ENCODE results near the gene GPHN. TPM values are rescaled to one million over a fixed set of nuclear protein-coding genes. Genes with fewer than 3 reads are reported as not detected.

GPHN gene
- total and polyA plus RNA-seq, 2 donors (not counting 3 experiments of a cell fraction or from before 2014, with no cell fraction given) = 5.1 to 23.2 TPM

- H3K9ac ChIP-seq (replicated peaks; ENCODE audit: extremely low read depth, insufficient read depth, low read length) = no peak overlapping the region
- H3K27me3 ChIP-seq (ENCODE audit: control insufficient read depth in 2 of 2, insufficient read depth in 2 of 2, low read length in 2 of 2) = no peaks in the 10 kb centered on the region
- FAIRE-seq = no peak
- H3K27ac ChIP-seq (ENCODE audit: insufficient read depth, low read depth, low read length) = no peak overlapping the region
- intact Hi-C loops (cut with micrococcal nuclease) (no loop called here), dilution Hi-C loops (cut with MboI; ENCODE audit: extremely low pct_ligation_motif_present, low sequenced_read_pairs) (no loop called here)
- no TSS peak for BruUV-seq (replicated peaks)
- ChIA-PET CTCF (no interaction called here), POLR2A (no interaction called here)
- DNase-seq (ENCODE audit: low read depth, low spot score) = no peak
- no peaks in the 10 kb centered on the region for H3K9me3 ChIP-seq (replicated peaks; ENCODE audit: control insufficient read depth, insufficient read depth, low read length)
- no peaks in the 10 kb centered on the region for H3K79me2 ChIP-seq (ENCODE audit: control insufficient read depth, insufficient read depth, low read length)
- TF ChIP-seq EZH2 (IDR thresholded peaks at IDR 0.05; ENCODE audit: borderline replicate concordance, low read depth, low read length, severe bottlenecking) (no peak), POLR2A (IDR thresholded peaks at IDR 0.05; ENCODE audit: low read depth, low read length) (no peak), JUN (IDR thresholded peaks at IDR 0.05; ENCODE audit: borderline replicate concordance, insufficient read depth, insufficient read length, low read depth) (no peak), MAX (IDR thresholded peaks at IDR 0.05; ENCODE audit: insufficient read depth, insufficient read length) (no peak), GATA2 (IDR thresholded peaks at IDR 0.05; ENCODE audit: insufficient read depth, insufficient read length, low read depth, low read length) (no peak), MYC (IDR thresholded peaks at IDR 0.05; ENCODE audit: low read depth, low read length) (no peak), POLR2AphosphoS5 (IDR thresholded peaks at IDR 0.05; ENCODE audit: insufficient read depth, low read depth, low read length) (no peak), FOS (IDR thresholded peaks at IDR 0.05; ENCODE audit: borderline replicate concordance, insufficient read depth, low read length) (no peak), CTCF (IDR thresholded peaks at IDR 0.05; ENCODE audit: extremely low read depth in 1 of 2, insufficient read depth in 1 of 2, low read depth in 1 of 2, low read length in 2 of 2) (no peak)
- no peaks in the 10 kb centered on the region for H4K20me1 ChIP-seq (replicated peaks; ENCODE audit: control insufficient read depth, extremely low read depth, insufficient read depth, low read length)
- H3K9me1 ChIP-seq (replicated peaks; ENCODE audit: control insufficient read depth, extremely low read depth, insufficient read depth, low read length) = no peaks in the 10 kb centered on the region
- no peak overlapping the region for H3K4me2 ChIP-seq (ENCODE audit: insufficient read depth, low read length)
- no peak overlapping the region for H2AFZ ChIP-seq (ENCODE audit: low read depth, low read length)
- H3K4me3 ChIP-seq (replicated peaks in 1 of 3; ENCODE audit: insufficient read depth in 1 of 3, low read depth in 1 of 3, low read length in 3 of 3) = no peak overlapping the region
- H3K36me3 ChIP-seq (ENCODE audit: control insufficient read depth in 2 of 2, extremely low read depth in 1 of 2, insufficient read depth in 2 of 2, low read length in 2 of 2) = no peaks in the 10 kb centered on the region
- H3K4me1 ChIP-seq (ENCODE audit: control insufficient read depth, extremely low read depth, insufficient read depth, low read length) = no peaks in the 10 kb centered on the region
These were observed 691.1 kb downstream of the GPHN start for GRCh38 chr14:67199016-67199415.
